BLaER1 treated with 17β-estradiol and CSF1 and Interleukin-3, amounts not matched to agents 10 nM and 100 nM (cell line): ENCODE results near the gene ISG15.
A peak's percentile ranks its signal among the peaks of the same experiment; 100 is the strongest.

Experiments used
- H3K27ac ChIP-seq, 11 experiments: shearing (Covaris generic); formaldehyde crosslinking; 2 replicates each; pipeline ENCODE4 v1.8.1; 2022
- H3K27me3 ChIP-seq, 11 experiments: shearing (Covaris generic); formaldehyde crosslinking; 2 replicates each; pipeline ENCODE4 v1.8.1; 2022
- H3K36me3 ChIP-seq, 11 experiments: shearing (Covaris generic); formaldehyde crosslinking; 2 replicates each; pipeline ENCODE4 v1.8.1; 2022
- H3K4me1 ChIP-seq, 10 experiments: shearing (Covaris generic); formaldehyde crosslinking; 2 replicates each; pipeline ENCODE4 v1.8.1; 2022
- H3K4me2 ChIP-seq, 11 experiments: shearing (Covaris generic); formaldehyde crosslinking; 2 replicates each; pipeline ENCODE4 v1.8.1; 2022
- H3K4me3 ChIP-seq, 10 experiments: shearing (Covaris generic); formaldehyde crosslinking; 2 replicates each; pipeline ENCODE4 v1.8.1; 2022
- H3K9ac ChIP-seq, 11 experiments: shearing (Covaris generic); formaldehyde crosslinking; 2 replicates each; pipeline ENCODE4 v1.8.1; 2022
- H3K9me3 ChIP-seq, 11 experiments: shearing (Covaris generic); formaldehyde crosslinking; replicated peaks in 1 of 11; 2 replicates each; pipeline ENCODE4 v1.8.1; 2022
- H4K20me1 ChIP-seq, 11 experiments: shearing (Covaris generic); formaldehyde crosslinking; 2 replicates each; pipeline ENCODE4 v1.8.1; 2022
- Cebpa-rat ChIP-seq, 11 experiments: shearing (Covaris generic); IDR thresholded peaks; 2 replicates each; pipeline ENCODE4 v1.8.1; 2022

The ISG15 gene

DNA sequence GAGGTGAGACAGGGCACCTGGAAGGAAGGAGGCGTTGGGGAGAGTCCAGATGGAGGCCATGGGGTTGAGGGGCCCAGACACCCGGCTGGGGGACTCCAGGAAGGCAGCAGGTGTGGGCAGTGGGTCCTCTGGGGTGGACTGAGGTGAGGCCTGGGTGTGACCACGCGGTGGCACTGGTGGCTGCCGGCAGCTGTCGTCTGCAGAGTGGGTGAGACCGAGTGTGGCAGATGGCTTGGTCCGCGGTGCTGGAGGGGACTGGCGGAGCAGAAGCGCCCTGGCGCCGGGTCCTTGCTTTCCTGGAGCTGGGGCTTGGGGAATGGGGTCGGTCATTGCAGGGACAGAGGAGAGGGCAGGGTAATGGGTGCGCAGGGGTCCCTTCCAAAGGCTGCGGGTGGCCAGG, 19.1 kb downstream of the ISG15 start:
- no peak for TF ChIP-seq Cebpa-rat (IDR thresholded peaks at IDR 0.05)
- Histone ChIP-seq H3K9me3 (no peaks in the 10 kb centered on the region), H3K27ac (no peak overlapping the region), H3K4me3 (peak overlapping the region; percentile 53 to 72 (median 64); a peak in 18 of 20 replicates), H3K9ac (peak overlapping the region in 8 of 11 experiments; percentile 33 to 72 (median 58); a peak in 12 of 22 replicates), H3K27me3 (peaks cover 22 to 63% (median 27%) of the 10 kb centered on the region in 11 experiments), H3K4me1 (peaks cover 32 to 74% (median 67%) of the 10 kb centered on the region in 10 experiments), H4K20me1 (peaks cover 45 to 75% (median 55%) of the 10 kb centered on the region in 11 experiments; a peak in 21 of 22 replicates), H3K4me2 (peak overlapping the region; percentile 92 to 100 (median 99)), H3K36me3 (peaks cover 0 to 5% (median 0%) of the 10 kb centered on the region in 11 experiments; a peak in 1 of 22 replicates)

DNA sequence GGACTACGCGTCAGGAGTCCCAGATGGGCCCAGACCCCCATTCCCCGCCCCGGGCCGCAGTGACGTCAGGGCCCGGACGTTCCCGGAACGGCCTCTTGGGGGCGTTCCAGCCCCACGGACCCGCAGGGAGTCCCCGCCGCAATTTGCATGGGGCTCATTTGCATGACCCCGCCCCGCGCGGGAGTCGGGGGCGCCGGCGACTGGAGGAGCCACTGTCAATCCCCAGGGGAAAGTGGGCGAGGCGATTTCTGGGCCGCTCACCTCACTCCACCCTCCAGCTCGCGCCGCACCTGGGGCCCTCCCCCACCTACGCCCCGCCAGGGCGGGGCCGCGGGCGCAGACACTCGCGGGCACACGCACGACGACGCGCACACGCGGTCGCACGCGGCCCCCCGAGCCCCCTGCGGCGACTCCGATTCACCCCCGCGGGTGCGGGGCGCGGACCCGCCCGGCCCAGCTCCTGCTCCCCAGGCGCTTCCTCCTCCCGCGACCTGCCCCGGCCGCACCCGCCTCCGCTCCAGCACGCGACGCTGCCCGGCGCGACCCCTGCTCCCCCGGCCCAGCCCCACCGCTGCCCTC, 19.8 kb downstream of the ISG15 start:
- H3K4me1 ChIP-seq: peaks cover 32 to 74% (median 67%) of the 10 kb centered on the region in 10 experiments
- no peak for TF ChIP-seq Cebpa-rat (IDR thresholded peaks at IDR 0.05)
- peak overlapping the region in 3 of 11 experiments; percentile 25 to 40 (median 38); a peak in 2 of 22 replicates for H3K27ac ChIP-seq
- H3K9ac ChIP-seq: peak overlapping the region; percentile 30 to 72 (median 61); a peak in 18 of 22 replicates
- peaks cover 0 to 5% (median 0%) of the 10 kb centered on the region in 11 experiments; a peak in 1 of 22 replicates for H3K36me3 ChIP-seq
- H4K20me1 ChIP-seq: peaks cover 46 to 75% (median 57%) of the 10 kb centered on the region in 11 experiments; a peak in 21 of 22 replicates
- peaks cover 22 to 64% (median 27%) of the 10 kb centered on the region in 11 experiments for H3K27me3 ChIP-seq
- H3K4me2 ChIP-seq: peak overlapping the region; percentile 92 to 100 (median 99)
- peak overlapping the region; percentile 53 to 72 (median 64) for H3K4me3 ChIP-seq
- H3K9me3 ChIP-seq: no peaks in the 10 kb centered on the region

- peak overlapping the region; percentile 45 to 65 (median 55) for H3K4me3 ChIP-seq
- no peak overlapping the region; a peak in 1 of 22 replicates for H3K27ac ChIP-seq
- H3K36me3 ChIP-seq: peaks cover 0 to 5% (median 0%) of the 10 kb centered on the region in 11 experiments; a peak in 1 of 22 replicates
- peaks cover 22 to 68% (median 27%) of the 10 kb centered on the region in 11 experiments for H3K27me3 ChIP-seq
- peaks cover 40 to 79% (median 72%) of the 10 kb centered on the region in 10 experiments for H3K4me1 ChIP-seq
- H3K9me3 ChIP-seq: no peaks in the 10 kb centered on the region
- H3K9ac ChIP-seq: peak overlapping the region; percentile 15 to 70 (median 59); a peak in 15 of 22 replicates
- TF ChIP-seq Cebpa-rat (IDR thresholded peaks at IDR 0.05): no peak
- H4K20me1 ChIP-seq: peaks cover 54 to 79% (median 65%) of the 10 kb centered on the region in 11 experiments; a peak in 21 of 22 replicates
- peak overlapping the region; percentile 87 to 98 (median 93) for H3K4me2 ChIP-seq
Measured at GRCh38 chr1:1033731-1034438, 20.6 kb downstream of the ISG15 start.

DNA sequence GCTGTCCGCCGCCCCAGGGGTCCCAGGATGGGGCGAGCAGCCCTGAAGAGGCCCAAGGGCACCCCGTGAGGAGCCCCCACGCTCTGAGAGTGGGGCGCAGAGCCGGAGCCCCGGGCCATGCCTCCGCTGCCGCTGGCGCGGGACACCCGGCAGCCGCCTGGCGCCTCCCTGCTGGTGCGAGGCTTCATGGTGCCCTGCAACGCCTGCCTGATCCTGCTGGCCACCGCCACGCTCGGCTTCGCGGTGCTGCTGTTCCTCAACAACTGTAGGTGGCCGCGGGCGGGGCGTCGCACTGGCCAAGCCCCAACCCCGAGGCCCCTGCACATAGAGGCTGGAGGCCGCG, 21.1 kb downstream of the ISG15 start:
- TF ChIP-seq Cebpa-rat (IDR thresholded peaks at IDR 0.05): no peak
- H3K4me2 ChIP-seq: peak overlapping the region; percentile 87 to 98 (median 93)
- peaks cover 22 to 73% (median 27%) of the 10 kb centered on the region in 11 experiments for H3K27me3 ChIP-seq
- peaks cover 0 to 5% (median 0%) of the 10 kb centered on the region in 11 experiments; a peak in 1 of 22 replicates for H3K36me3 ChIP-seq
- H3K4me3 ChIP-seq: peak overlapping the region; percentile 45 to 65 (median 55); a peak in 16 of 20 replicates
- no peaks in the 10 kb centered on the region for H3K9me3 ChIP-seq
- peak overlapping the region in 3 of 11 experiments; percentile 67 to 70 (median 68); a peak in 6 of 22 replicates for H3K9ac ChIP-seq
- H4K20me1 ChIP-seq: peaks cover 59 to 85% (median 70%) of the 10 kb centered on the region in 11 experiments; a peak in 21 of 22 replicates
- no peak overlapping the region for H3K27ac ChIP-seq
- peaks cover 45 to 84% (median 77%) of the 10 kb centered on the region in 10 experiments for H3K4me1 ChIP-seq

DNA sequence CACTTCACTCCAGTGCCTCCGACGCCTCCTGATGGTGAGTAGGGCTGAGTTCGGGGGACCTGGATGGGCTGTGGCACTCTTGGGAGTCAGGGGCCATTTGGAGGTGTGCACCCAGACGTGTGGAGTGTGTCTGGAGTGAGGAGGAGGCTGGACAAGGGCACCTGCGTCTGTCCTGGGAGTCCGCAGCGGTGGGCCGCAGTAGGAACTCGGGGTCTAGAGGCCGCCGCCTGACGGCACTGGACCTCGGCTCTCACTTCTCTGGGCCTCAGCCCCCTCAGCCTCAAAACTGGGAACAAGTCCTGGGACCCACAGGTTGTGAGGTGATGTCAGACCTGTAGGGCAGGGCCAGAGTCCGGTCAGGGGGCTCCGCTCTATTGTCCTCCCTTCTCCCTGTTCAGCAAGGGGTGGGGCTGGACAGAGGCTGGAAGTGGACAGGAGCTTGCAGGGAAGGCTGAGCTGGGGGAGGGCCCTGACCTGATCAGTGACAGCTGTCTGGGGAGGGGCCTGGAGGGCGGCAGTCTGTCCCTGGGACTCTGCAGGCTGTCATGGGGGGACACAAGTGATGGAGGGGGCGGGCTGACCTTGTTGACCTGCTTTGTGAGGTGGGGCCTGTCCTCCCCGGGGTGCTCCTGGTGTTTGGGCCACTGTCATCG, 22.1 kb downstream of the ISG15 start:
- Histone ChIP-seq H3K9me3 (no peaks in the 10 kb centered on the region), H4K20me1 (peaks cover 69 to 95% (median 80%) of the 10 kb centered on the region in 11 experiments; a peak in 21 of 22 replicates), H3K4me3 (no peak overlapping the region), H3K36me3 (peaks cover 0 to 5% (median 0%) of the 10 kb centered on the region in 11 experiments; a peak in 1 of 22 replicates), H3K4me1 (peaks cover 55 to 91% (median 86%) of the 10 kb centered on the region in 10 experiments), H3K27ac (no peak overlapping the region), H3K27me3 (peaks cover 30 to 84% (median 36%) of the 10 kb centered on the region in 11 experiments), H3K4me2 (peak overlapping the region in 8 of 11 experiments; percentile 1 to 100 (median 62); a peak in 5 of 22 replicates), H3K9ac (no peak overlapping the region)
- TF ChIP-seq Cebpa-rat (IDR thresholded peaks at IDR 0.05): no peak

GRCh38 chr1:1037366-1038327, 24.4 kb downstream of the ISG15 start:
- Histone ChIP-seq H4K20me1 (peaks cover 58 to 94% (median 80%) of the 10 kb centered on the region in 11 experiments; a peak in 21 of 22 replicates), H3K27me3 (peaks cover 31 to 73% (median 37%) of the 10 kb centered on the region in 11 experiments), H3K4me2 (peak overlapping the region; percentile 98 to 100 (median 100); a peak in 21 of 22 replicates), H3K4me1 (peaks cover 40 to 73% (median 67%) of the 10 kb centered on the region in 10 experiments), H3K9ac (peak overlapping the region in 2 of 11 experiments; percentile 29 to 37; a peak in 2 of 22 replicates), H3K36me3 (peaks cover 0 to 19% (median 0%) of the 10 kb centered on the region in 11 experiments; a peak in 4 of 22 replicates), H3K27ac (no peak overlapping the region), H3K4me3 (no peak overlapping the region; a peak in 1 of 20 replicates), H3K9me3 (no peaks in the 10 kb centered on the region)
- TF ChIP-seq Cebpa-rat (IDR thresholded peaks at IDR 0.05): no peak

DNA sequence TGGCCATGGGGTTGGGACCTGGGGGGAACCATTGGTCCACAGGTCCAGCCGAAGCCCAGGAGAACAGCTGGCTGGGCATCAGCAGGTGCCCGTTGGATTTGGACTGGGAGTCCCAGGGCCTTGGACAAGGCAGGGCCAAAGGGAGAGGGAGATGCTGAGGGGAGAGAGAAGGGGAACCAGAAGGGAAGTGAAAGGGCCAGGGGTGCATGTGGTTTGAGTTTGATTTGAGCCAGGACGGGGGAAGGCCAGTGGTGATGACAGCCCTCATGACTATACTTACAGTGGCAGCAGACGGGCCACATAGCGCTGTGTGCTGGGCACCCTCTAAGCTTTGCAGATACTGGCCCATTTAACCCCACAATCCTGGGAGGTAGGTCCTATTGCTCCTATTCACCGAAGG, 25.4 kb downstream of the ISG15 start:
- Histone ChIP-seq H3K27me3 (peaks cover 26 to 64% (median 31%) of the 10 kb centered on the region in 11 experiments), H3K27ac (no peak overlapping the region), H3K9ac (0 out of 22 replicates have a peak overlapping the region, but pooled peaks of 1 of the 11 experiments have one; percentile 69), H4K20me1 (peaks cover 57 to 97% (median 84%) of the 10 kb centered on the region in 11 experiments; a peak in 21 of 22 replicates), H3K9me3 (no peaks in the 10 kb centered on the region), H3K4me2 (peak overlapping the region; percentile 98 to 100 (median 100)), H3K36me3 (peaks cover 0 to 28% (median 2%) of the 10 kb centered on the region in 11 experiments; a peak in 7 of 22 replicates), H3K4me3 (no peak overlapping the region), H3K4me1 (peaks cover 39 to 66% (median 62%) of the 10 kb centered on the region in 10 experiments)
- TF ChIP-seq Cebpa-rat (IDR thresholded peaks at IDR 0.05): no peak
